HUES48 (cell line): Measurements from ENCODE around the gene TMEM185B.
"Not testable (repeated sequence)": the region's sequence is repeated elsewhere in the genome, so short reads cannot be mapped to it uniquely, and the experiment has no call there.

Source experiments
- H3K27ac ChIP-seq: one replicate; pipeline ENCODE4 v1.7.0; 2013; ENCODE audit warnings: low read depth, low read length, inconsistent platforms
- H3K27me3 ChIP-seq: 2 replicates; pipeline ENCODE4 v1.6.1; 2013; ENCODE audit warnings: mild to moderate bottlenecking, low read length; ENCODE audit not compliant: control insufficient read depth, insufficient read depth
- H3K36me3 ChIP-seq: 2 replicates; pipeline ENCODE4 v1.6.1; 2013; ENCODE audit warnings: low read length; ENCODE audit not compliant: control insufficient read depth, insufficient read depth
- H3K4me1 ChIP-seq: 2 replicates; pipeline ENCODE4 v1.6.1; 2013; ENCODE audit warnings: mild to moderate bottlenecking, low read length; ENCODE audit not compliant: control insufficient read depth, insufficient read depth
- H3K4me3 ChIP-seq: 2 replicates; pipeline ENCODE4 v1.5.1; 2013; ENCODE audit warnings: mild to moderate bottlenecking, low read depth, low read length
- H3K9ac ChIP-seq: 2 replicates; pipeline ENCODE4 v1.6.1; 2013; ENCODE audit warnings: mild to moderate bottlenecking, low read depth, low read length, moderate library complexity
- H3K9me3 ChIP-seq: 2 replicates; pipeline ENCODE4 v1.6.1; 2013; ENCODE audit warnings: low read length; ENCODE audit not compliant: control insufficient read depth, insufficient read depth

TMEM185B gene

GRCh38 chr2:120259939-120260338 is 36.7 kb upstream of the TMEM185B start:
- not testable (repeated sequence) for H3K4me1 ChIP-seq, H3K9ac ChIP-seq, H3K36me3 ChIP-seq, H3K27me3 ChIP-seq, H3K4me3 ChIP-seq, H3K9me3 ChIP-seq, H3K27ac ChIP-seq

- Histone ChIP-seq H3K36me3 (no peaks in the 10 kb centered on the region), H3K9ac (no peak overlapping the region), H3K27me3 (peaks cover 18% of the 10 kb centered on the region), H3K9me3 (peaks cover 9% of the 10 kb centered on the region), H3K4me3 (no peak overlapping the region), H3K27ac (no peak overlapping the region), H3K4me1 (peaks cover 15% of the 10 kb centered on the region)
Observed at GRCh38 chr2:120258196-120258595, 35.0 kb upstream of the TMEM185B start.

- peaks cover 9% of the 10 kb centered on the region for H3K9me3 ChIP-seq
- peaks cover 15% of the 10 kb centered on the region for H3K4me1 ChIP-seq
- no peak overlapping the region for H3K9ac ChIP-seq
- H3K4me3 ChIP-seq, result no peak overlapping the region
- H3K27me3 ChIP-seq, result peaks cover 18% of the 10 kb centered on the region
- no peak overlapping the region for H3K27ac ChIP-seq
- H3K36me3 ChIP-seq, result no peaks in the 10 kb centered on the region
Observed at GRCh38 chr2:120257522-120257921, 34.3 kb upstream of the TMEM185B start.

GRCh38 chr2:120256651-120257000 is 33.4 kb upstream of the TMEM185B start:
- H3K27me3 ChIP-seq, result peaks cover 24% of the 10 kb centered on the region
- no peak overlapping the region for H3K4me3 ChIP-seq
- H3K27ac ChIP-seq, result no peak overlapping the region
- no peaks in the 10 kb centered on the region for H3K36me3 ChIP-seq
- H3K4me1 ChIP-seq, result peaks cover 20% of the 10 kb centered on the region
- H3K9ac ChIP-seq, result no peak overlapping the region
- H3K9me3 ChIP-seq, result peaks cover 9% of the 10 kb centered on the region

- Histone ChIP-seq H3K36me3 (no peaks in the 10 kb centered on the region), H3K4me3 (no peak overlapping the region), H3K9me3 (peaks cover 9% of the 10 kb centered on the region), H3K27ac (no peak overlapping the region), H3K9ac (no peak overlapping the region), H3K4me1 (peaks cover 20% of the 10 kb centered on the region), H3K27me3 (peaks cover 29% of the 10 kb centered on the region)
Observed at GRCh38 chr2:120255986-120256650, 32.9 kb upstream of the TMEM185B start.

- H3K27me3 ChIP-seq, result peaks cover 39% of the 10 kb centered on the region
- no peaks in the 10 kb centered on the region for H3K36me3 ChIP-seq
- H3K9me3 ChIP-seq, result peaks cover 1% of the 10 kb centered on the region; the same call in 1 of the 2 replicates
- H3K4me1 ChIP-seq, result peaks cover 20% of the 10 kb centered on the region
- no peak overlapping the region for H3K27ac ChIP-seq
- H3K9ac ChIP-seq, result no peak overlapping the region
- H3K4me3 ChIP-seq, result no peak overlapping the region
Observed at GRCh38 chr2:120255071-120255470, 31.9 kb upstream of the TMEM185B start.

- H3K36me3 ChIP-seq, result no peaks in the 10 kb centered on the region
- no peak overlapping the region for H3K9ac ChIP-seq
- no peaks in the 10 kb centered on the region for H3K9me3 ChIP-seq
- peaks cover 48% of the 10 kb centered on the region for H3K27me3 ChIP-seq
- H3K27ac ChIP-seq, result no peak overlapping the region
- peak overlapping the region; percentile 77 for H3K4me3 ChIP-seq
- peaks cover 20% of the 10 kb centered on the region for H3K4me1 ChIP-seq
Observed at GRCh38 chr2:120254178-120254577, 31.0 kb upstream of the TMEM185B start.

GRCh38 chr2:120253021-120253882 is 30.1 kb upstream of the TMEM185B start:
- H3K27me3 ChIP-seq, result peaks cover 49% of the 10 kb centered on the region
- no peak overlapping the region for H3K9ac ChIP-seq

GRCh38 chr2:120252225-120253020 is 29.2 kb upstream of the TMEM185B start, which contains the start of gene RALB:
TSS of gene RALB (plus strand) at chr2:120252852. CDS start at chr2:120278665, 25,813 bp downstream.
- peak within 1 kb of the TSS; percentile 77 for H3K4me3 ChIP-seq
- H3K9ac ChIP-seq, result no peak within 1 kb of the TSS
- H3K9me3 ChIP-seq, result no peaks in the 10 kb centered on the region
- H3K36me3 ChIP-seq, result no peaks in the 10 kb centered on the region
- H3K27me3 ChIP-seq, result peaks cover 52% of the 10 kb centered on the region
- peak within 1 kb of the TSS; percentile 70 for H3K27ac ChIP-seq
- H3K4me1 ChIP-seq, result peaks cover 20% of the 10 kb centered on the region

More at GRCh38 chr2:120253021-120253882, 30.1 kb upstream of the TMEM185B start:
- H3K4me3 ChIP-seq, result peak overlapping the region; percentile 77
- peak overlapping the region; percentile 70 for H3K27ac ChIP-seq
- no peaks in the 10 kb centered on the region for H3K9me3 ChIP-seq
- peaks cover 20% of the 10 kb centered on the region for H3K4me1 ChIP-seq
- H3K36me3 ChIP-seq, result no peaks in the 10 kb centered on the region

GRCh38 chr2:120251880-120252224 is 28.7 kb upstream of the TMEM185B start:
- Histone ChIP-seq H3K27ac (no peak overlapping the region), H3K9me3 (no peaks in the 10 kb centered on the region), H3K4me3 (peak overlapping the region; percentile 77), H3K27me3 (peaks cover 56% of the 10 kb centered on the region), H3K4me1 (peaks cover 20% of the 10 kb centered on the region), H3K9ac (no peak overlapping the region), H3K36me3 (no peaks in the 10 kb centered on the region)
